Ishikawa (cell line): ENCODE results near the gene CTPS1.

Experiments used
- FOXM1 ChIP-seq: IDR thresholded peaks from 2 replicates; pipeline ENCODE4 v1.6.1; 2012; ENCODE audit warnings: low read depth, borderline replicate concordance
- MAX ChIP-seq: IDR thresholded peaks from 2 replicates; pipeline ENCODE4 v1.6.1; 2012
- REST ChIP-seq: IDR thresholded peaks from 2 replicates; pipeline ENCODE4 v1.6.1; 2012; ENCODE audit warnings: low read depth, mild to moderate bottlenecking
- YY1 ChIP-seq: IDR thresholded peaks from 2 replicates; pipeline ENCODE4 v1.6.1; 2012; ENCODE audit warnings: low read depth

- TF ChIP-seq YY1 (no peak), MAX (no peak), REST (no peak), FOXM1 (no peak)
Observed at GRCh38 chr1:41044187-41044586, 64.7 kb downstream of the CTPS1 start.
